BE2C (cell line): ENCODE results near the gene MON1B.

Experiments used
- DNase-seq: peaks from one replicate; pipeline ENCODE4 v3.0.0-alpha.2; 2020
- H3K27me3 ChIP-seq: fragments of 250-450 bp; sonication (Bioruptor Pico); 2 replicates; pipeline ENCODE4 v1.5.1; 2020; ENCODE audit warnings: mild to moderate bottlenecking
- H3K36me3 ChIP-seq: fragments of 250-450 bp; sonication (Bioruptor Pico); 2 replicates; pipeline ENCODE4 v1.5.1; 2020; ENCODE audit warnings: mild to moderate bottlenecking
- H3K4me1 ChIP-seq: fragments of 250-450 bp; sonication (Bioruptor Pico); 2 replicates; pipeline ENCODE4 v1.5.1; 2020
- H3K4me3 ChIP-seq: 2 replicates; pipeline ENCODE4 v1.5.1; 2011; ENCODE audit warnings: low read depth, low read length
- H3K9me3 ChIP-seq: fragments of 250-450 bp; sonication (Bioruptor Pico); 2 replicates; pipeline ENCODE4 v1.5.1; 2020
- CTCF ChIP-seq: IDR thresholded peaks from 2 replicates; pipeline ENCODE4 v1.5.1; 2012; ENCODE audit warnings: mild to moderate bottlenecking, low read depth, low read length

Gene MON1B

GRCh38 chr16:77195411-77195810 lies 4.4 kb downstream of the MON1B start:
- TF ChIP-seq CTCF, result no peak
- DNase-seq, result no peak
- H3K4me3 ChIP-seq, result no peak overlapping the region
- no peaks in the 10 kb centered on the region for H3K9me3 ChIP-seq
- H3K4me1 ChIP-seq, result no peaks in the 10 kb centered on the region
- no peaks in the 10 kb centered on the region for H3K27me3 ChIP-seq
- H3K36me3 ChIP-seq, result peaks cover 14% of the 10 kb centered on the region

- Histone ChIP-seq H3K27me3 (no peaks in the 10 kb centered on the region), H3K9me3 (no peaks in the 10 kb centered on the region), H3K4me3 (no peak overlapping the region), H3K4me1 (0 out of 2 replicates have a peak, but pooled peaks cover 2% of the 10 kb centered on the region), H3K36me3 (peaks cover 14% of the 10 kb centered on the region)
- no peak for TF ChIP-seq CTCF
- DNase-seq, result no peak
Observed at GRCh38 chr16:77197747-77198146, 6.8 kb downstream of the MON1B start.

GRCh38 chr16:77199211-77199610 lies 8.2 kb downstream of the MON1B start, which contains the start of gene SYCE1L:
Gene SYCE1L (plus strand): TSS chr16:77199408. CDS start chr16:77199452, 44 bp downstream.
- Histone ChIP-seq H3K4me1 (0 out of 2 replicates have a peak, but pooled peaks cover 2% of the 10 kb centered on the region), H3K4me3 (no peak within 1 kb of the TSS), H3K36me3 (peaks cover 11% of the 10 kb centered on the region), H3K27me3 (no peaks in the 10 kb centered on the region), H3K9me3 (no peaks in the 10 kb centered on the region)
- no peak for DNase-seq
- TF ChIP-seq CTCF, result no peak

- Histone ChIP-seq H3K4me3 (no peak overlapping the region), H3K4me1 (no peaks in the 10 kb centered on the region), H3K9me3 (no peaks in the 10 kb centered on the region), H3K36me3 (no peaks in the 10 kb centered on the region), H3K27me3 (no peaks in the 10 kb centered on the region)
- TF ChIP-seq CTCF, result no peak
- DNase-seq, result no peak
Observed at GRCh38 chr16:77206533-77206932, 15.5 kb downstream of the MON1B start.

- H3K27me3 ChIP-seq, result no peaks in the 10 kb centered on the region
- DNase-seq, result no peak
Observed at GRCh38 chr16:77207030-77207429, 16.0 kb downstream of the MON1B start.

GRCh38 chr16:77208382-77208781 lies 17.4 kb downstream of the MON1B start:
- no peaks in the 10 kb centered on the region for H3K9me3 ChIP-seq
- no peak for TF ChIP-seq CTCF
- no peak overlapping the region for H3K4me3 ChIP-seq
- H3K27me3 ChIP-seq, result no peaks in the 10 kb centered on the region
- H3K36me3 ChIP-seq, result no peaks in the 10 kb centered on the region
- DNase-seq, result no peak
- no peaks in the 10 kb centered on the region for H3K4me1 ChIP-seq

More at GRCh38 chr16:77207030-77207429, 16.0 kb downstream of the MON1B start:
- no peak overlapping the region for H3K4me3 ChIP-seq
- no peaks in the 10 kb centered on the region for H3K4me1 ChIP-seq
- TF ChIP-seq CTCF, result no peak
- no peaks in the 10 kb centered on the region for H3K9me3 ChIP-seq
- no peaks in the 10 kb centered on the region for H3K36me3 ChIP-seq
